ENCODE data around the gene PIK3C2G. TPM values are rescaled to one million over a fixed set of nuclear protein-coding genes. Genes with fewer than 3 reads are reported as not detected.

The PIK3C2G gene
- total RNA-seq, 1 experiment from 2014 or later = not detected

DNA sequence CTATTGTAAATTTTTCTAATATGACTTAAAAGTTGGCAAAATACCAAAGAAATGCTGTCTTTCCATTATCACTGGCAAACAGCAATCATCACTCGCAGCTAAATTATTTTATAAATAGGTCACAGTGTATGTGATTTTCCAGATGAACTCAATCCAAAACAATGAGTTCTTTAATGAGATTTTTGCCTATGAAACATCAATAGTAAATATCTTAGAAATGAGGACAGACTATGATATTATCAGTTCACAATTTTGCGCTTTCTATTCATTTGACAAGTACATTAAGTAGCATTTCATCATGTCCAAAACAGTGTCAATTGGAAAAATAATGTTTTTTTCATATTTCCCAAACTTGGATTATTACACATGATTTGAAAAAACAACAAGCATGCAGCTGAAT is 65.7 kb downstream of the PIK3C2G start:
- Histone ChIP-seq H3K79me2 (ENCODE audit: insufficient read depth, low read length) (no peaks in the 10 kb centered on the region), H3K4me2 (ENCODE audit: low read length) (no peak overlapping the region), H3K9ac (ENCODE audit: low read length) (no peak overlapping the region), H3K36me3 (ENCODE audit: control insufficient read depth in 1 of 2, insufficient read depth in 2 of 2, low read length in 2 of 2) (no peaks in the 10 kb centered on the region), H4K20me1 (ENCODE audit: insufficient read depth) (no peaks in the 10 kb centered on the region), H2AFZ (ENCODE audit: low read depth, low read length, poor library complexity, severe bottlenecking) (no peak overlapping the region), H3K27me3 (ENCODE audit: insufficient read depth, low read length) (no peaks in the 10 kb centered on the region), H3K4me1 (ENCODE audit: control insufficient read depth in 1 of 2, insufficient read depth in 2 of 2, low read length in 2 of 2) (no peaks in the 10 kb centered on the region), H3K9me2 (ENCODE audit: insufficient read depth) (no peaks in the 10 kb centered on the region), H3K9me3 (ENCODE audit: control insufficient read depth in 1 of 2, insufficient read depth in 1 of 2, low read depth in 1 of 2, low read length in 2 of 2) (no peaks in the 10 kb centered on the region), H3K4me3 (replicated peaks in 1 of 2; ENCODE audit: low read depth in 1 of 2, low read length in 2 of 2) (no peak overlapping the region), H3K27ac (ENCODE audit: low read depth, low read length) (no peak overlapping the region)
- ChIA-PET POLR2A (no interaction called here), CTCF (no interaction called here), RAD21 (ENCODE audit: low non-redundant PET in 1 of 2, low total read pairs in 2 of 2, uncharacterized antibody in 2 of 2, unreplicated experiment in 2 of 2) (no interaction called here)
- ATAC-seq = no peak
- no peak for DNase-seq (ENCODE audit: low read depth, low spot score)
- TF ChIP-seq YY1 (IDR thresholded peaks at IDR 0.05; ENCODE audit: extremely low read depth, insufficient replicate concordance, low read depth, low read length) (no peak), TCF7L2 (IDR thresholded peaks at IDR 0.05; ENCODE audit: borderline replicate concordance, extremely low read depth, insufficient read depth, insufficient read length) (no peak), SIN3A (IDR thresholded peaks at IDR 0.05; ENCODE audit: low read depth) (no peak), ZNF274 (IDR thresholded peaks at IDR 0.05; ENCODE audit: low read depth, low read length) (no peak), FOSL1 (IDR thresholded peaks at IDR 0.05; ENCODE audit: low read depth) (no peak)
- TF ChIP-seq, protein P1, sequence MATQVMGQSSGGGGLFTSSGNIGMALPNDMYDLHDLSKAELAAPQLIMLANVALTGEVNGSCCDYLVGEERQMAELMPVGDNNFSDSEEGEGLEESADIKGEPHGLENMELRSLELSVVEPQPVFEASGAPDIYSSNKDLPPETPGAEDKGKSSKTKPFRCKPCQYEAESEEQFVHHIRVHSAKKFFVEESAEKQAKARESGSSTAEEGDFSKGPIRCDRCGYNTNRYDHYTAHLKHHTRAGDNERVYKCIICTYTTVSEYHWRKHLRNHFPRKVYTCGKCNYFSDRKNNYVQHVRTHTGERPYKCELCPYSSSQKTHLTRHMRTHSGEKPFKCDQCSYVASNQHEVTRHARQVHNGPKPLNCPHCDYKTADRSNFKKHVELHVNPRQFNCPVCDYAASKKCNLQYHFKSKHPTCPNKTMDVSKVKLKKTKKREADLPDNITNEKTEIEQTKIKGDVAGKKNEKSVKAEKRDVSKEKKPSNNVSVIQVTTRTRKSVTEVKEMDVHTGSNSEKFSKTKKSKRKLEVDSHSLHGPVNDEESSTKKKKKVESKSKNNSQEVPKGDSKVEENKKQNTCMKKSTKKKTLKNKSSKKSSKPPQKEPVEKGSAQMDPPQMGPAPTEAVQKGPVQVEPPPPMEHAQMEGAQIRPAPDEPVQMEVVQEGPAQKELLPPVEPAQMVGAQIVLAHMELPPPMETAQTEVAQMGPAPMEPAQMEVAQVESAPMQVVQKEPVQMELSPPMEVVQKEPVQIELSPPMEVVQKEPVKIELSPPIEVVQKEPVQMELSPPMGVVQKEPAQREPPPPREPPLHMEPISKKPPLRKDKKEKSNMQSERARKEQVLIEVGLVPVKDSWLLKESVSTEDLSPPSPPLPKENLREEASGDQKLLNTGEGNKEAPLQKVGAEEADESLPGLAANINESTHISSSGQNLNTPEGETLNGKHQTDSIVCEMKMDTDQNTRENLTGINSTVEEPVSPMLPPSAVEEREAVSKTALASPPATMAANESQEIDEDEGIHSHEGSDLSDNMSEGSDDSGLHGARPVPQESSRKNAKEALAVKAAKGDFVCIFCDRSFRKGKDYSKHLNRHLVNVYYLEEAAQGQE (IDR thresholded peaks at IDR 0.05; ENCODE audit: low read depth) = no peak
- intact Hi-C loops (cut with micrococcal nuclease) = no loop called here
- BruUV-seq (replicated peaks) = no TSS peak

DNA sequence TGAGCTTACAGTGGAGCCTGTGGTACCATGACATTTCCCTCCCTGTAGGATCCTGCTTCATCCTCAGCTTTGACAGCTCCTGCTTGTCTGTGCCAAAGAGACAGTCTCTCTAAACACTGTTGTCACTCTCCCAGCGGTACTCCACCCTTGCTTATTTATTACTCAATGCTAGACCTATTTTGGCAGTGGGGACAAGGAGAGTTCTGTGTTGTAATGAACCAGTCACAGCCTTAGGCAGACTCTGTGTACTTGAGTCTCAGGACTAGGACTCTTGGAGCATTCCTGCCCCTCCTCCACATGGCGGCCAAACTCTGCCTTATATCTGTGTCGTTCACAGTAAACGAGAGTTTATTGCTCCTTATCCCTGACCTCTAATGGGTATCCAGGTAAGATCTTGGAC is 70.9 kb downstream of the PIK3C2G start:
- TF ChIP-seq ZFX (IDR thresholded peaks at IDR 0.05) = no peak
- no peak for TF ChIP-seq JUND (IDR thresholded peaks at IDR 0.05)
- no peak for TF ChIP-seq YY1 (IDR thresholded peaks at IDR 0.05; ENCODE audit: extremely low read depth, insufficient replicate concordance, low read depth, low read length)
- TF ChIP-seq EZH2 (IDR thresholded peaks at IDR 0.05) = no peak
- TF ChIP-seq EGR1 (IDR thresholded peaks at IDR 0.05; ENCODE audit: low read depth) = no peak
- TF ChIP-seq SRF (IDR thresholded peaks at IDR 0.05; ENCODE audit: low read depth) = no peak
- no peak for TF ChIP-seq SP1 (IDR thresholded peaks at IDR 0.05; ENCODE audit: low read depth)
- no peak for TF ChIP-seq RAD21 (IDR thresholded peaks at IDR 0.05; ENCODE audit: low read depth)
- TF ChIP-seq ZNF274 (IDR thresholded peaks at IDR 0.05; ENCODE audit: low read depth, low read length) = no peak
- TF ChIP-seq CEBPB (IDR thresholded peaks at IDR 0.05; ENCODE audit: low read depth) = no peak
- no peak for TF ChIP-seq POLR2A (IDR thresholded peaks at IDR 0.05; ENCODE audit: borderline replicate concordance, extremely low read depth, insufficient read depth, insufficient read length)
- TF ChIP-seq POLR2AphosphoS5 (IDR thresholded peaks at IDR 0.05; ENCODE audit: low read depth, low read length) = no peak
- TF ChIP-seq TCF7L2 (IDR thresholded peaks at IDR 0.05; ENCODE audit: borderline replicate concordance, extremely low read depth, insufficient read depth, insufficient read length) = no peak
- no peak for TF ChIP-seq SIN3A (IDR thresholded peaks at IDR 0.05; ENCODE audit: low read depth)
- TF ChIP-seq, protein P2, sequence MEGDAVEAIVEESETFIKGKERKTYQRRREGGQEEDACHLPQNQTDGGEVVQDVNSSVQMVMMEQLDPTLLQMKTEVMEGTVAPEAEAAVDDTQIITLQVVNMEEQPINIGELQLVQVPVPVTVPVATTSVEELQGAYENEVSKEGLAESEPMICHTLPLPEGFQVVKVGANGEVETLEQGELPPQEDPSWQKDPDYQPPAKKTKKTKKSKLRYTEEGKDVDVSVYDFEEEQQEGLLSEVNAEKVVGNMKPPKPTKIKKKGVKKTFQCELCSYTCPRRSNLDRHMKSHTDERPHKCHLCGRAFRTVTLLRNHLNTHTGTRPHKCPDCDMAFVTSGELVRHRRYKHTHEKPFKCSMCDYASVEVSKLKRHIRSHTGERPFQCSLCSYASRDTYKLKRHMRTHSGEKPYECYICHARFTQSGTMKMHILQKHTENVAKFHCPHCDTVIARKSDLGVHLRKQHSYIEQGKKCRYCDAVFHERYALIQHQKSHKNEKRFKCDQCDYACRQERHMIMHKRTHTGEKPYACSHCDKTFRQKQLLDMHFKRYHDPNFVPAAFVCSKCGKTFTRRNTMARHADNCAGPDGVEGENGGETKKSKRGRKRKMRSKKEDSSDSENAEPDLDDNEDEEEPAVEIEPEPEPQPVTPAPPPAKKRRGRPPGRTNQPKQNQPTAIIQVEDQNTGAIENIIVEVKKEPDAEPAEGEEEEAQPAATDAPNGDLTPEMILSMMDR (IDR thresholded peaks at IDR 0.05 in 2 of 3, conservative IDR thresholded peaks at IDR 0.05 in 1 of 3; ENCODE audit: borderline replicate concordance in 1 of 3, insufficient read depth in 1 of 3, low read depth in 2 of 3, low read length in 2 of 3) = no peak

More for the DNA sequence above, 70.9 kb downstream of the PIK3C2G start:
- BruUV-seq (replicated peaks) = no TSS peak
- DNase-seq (ENCODE audit: low read depth, low spot score) = no peak
- Histone ChIP-seq H3K9me3 (ENCODE audit: control insufficient read depth in 1 of 2, insufficient read depth in 1 of 2, low read depth in 1 of 2, low read length in 2 of 2) (no peaks in the 10 kb centered on the region), H3K4me3 (replicated peaks in 1 of 2; ENCODE audit: low read depth in 1 of 2, low read length in 2 of 2) (no peak overlapping the region), H3K36me3 (ENCODE audit: control insufficient read depth in 1 of 2, insufficient read depth in 2 of 2, low read length in 2 of 2) (no peaks in the 10 kb centered on the region), H3K27me3 (ENCODE audit: insufficient read depth, low read length) (no peaks in the 10 kb centered on the region), H3K9me2 (ENCODE audit: insufficient read depth) (no peaks in the 10 kb centered on the region), H2AFZ (ENCODE audit: low read depth, low read length, poor library complexity, severe bottlenecking) (no peak overlapping the region), H4K20me1 (ENCODE audit: insufficient read depth) (no peaks in the 10 kb centered on the region), H3K79me2 (ENCODE audit: insufficient read depth, low read length) (no peaks in the 10 kb centered on the region), H3K27ac (ENCODE audit: low read depth, low read length) (no peak overlapping the region), H3K9ac (ENCODE audit: low read length) (no peak overlapping the region), H3K4me1 (ENCODE audit: control insufficient read depth in 1 of 2, insufficient read depth in 2 of 2, low read length in 2 of 2) (no peaks in the 10 kb centered on the region), H3K4me2 (ENCODE audit: low read length) (no peak overlapping the region)
- ChIA-PET CTCF (no interaction called here), RAD21 (ENCODE audit: low non-redundant PET in 1 of 2, low total read pairs in 2 of 2, uncharacterized antibody in 2 of 2, unreplicated experiment in 2 of 2) (no interaction called here), POLR2A (no interaction called here)
- no peak for ATAC-seq
- intact Hi-C loops (cut with micrococcal nuclease) = no loop called here

Data from HCT116 (cell line).